IPS DF 4.7 (cell line): ENCODE results near the gene CEP152.

Experiments used
- DNase-seq: peaks from one replicate; pipeline ENCODE4 v3.0.0-alpha.2; 2013; ENCODE audit warnings: low spot score; ENCODE audit errors: extremely low read depth

Gene CEP152

GRCh38 chr15:48766196-48766595 lies 44.7 kb downstream of the CEP152 start:
- no peak for DNase-seq

GRCh38 chr15:48765022-48765421 lies 45.8 kb downstream of the CEP152 start:
- DNase-seq, result no peak

GRCh38 chr15:48761393-48762158 lies 49.3 kb downstream of the CEP152 start:
- DNase-seq, result no peak

GRCh38 chr15:48759921-48760320 lies 50.9 kb downstream of the CEP152 start:
- no peak for DNase-seq

GRCh38 chr15:48757661-48758060 lies 53.2 kb downstream of the CEP152 start:
- DNase-seq, result no peak

GRCh38 chr15:48754011-48754410 lies 56.9 kb downstream of the CEP152 start:
- no peak for DNase-seq

- DNase-seq, result no peak
Measured at GRCh38 chr15:48751595-48751994, 59.3 kb downstream of the CEP152 start.

- DNase-seq, result no peak
Measured at GRCh38 chr15:48748535-48748934, 62.3 kb downstream of the CEP152 start.

GRCh38 chr15:48733615-48734014 lies 77.3 kb downstream of the CEP152 start:
- DNase-seq, result no peak

- no peak for DNase-seq
Measured at GRCh38 chr15:48730506-48730905, 80.4 kb downstream of the CEP152 start.

- DNase-seq, result no peak
Measured at GRCh38 chr15:48723969-48724368, 86.9 kb downstream of the CEP152 start.

- no peak for DNase-seq
Measured at GRCh38 chr15:48722764-48723661, 87.9 kb downstream of the CEP152 start.

- no peak for DNase-seq
Measured at GRCh38 chr15:48721061-48721810, 89.6 kb downstream of the CEP152 start.

- no peak for DNase-seq
Measured at GRCh38 chr15:48720646-48721045, 90.2 kb downstream of the CEP152 start.

- DNase-seq, result no peak
Measured at GRCh38 chr15:48719668-48720067, 91.2 kb downstream of the CEP152 start.

- DNase-seq, result no peak
Measured at GRCh38 chr15:48718646-48719045, 92.2 kb downstream of the CEP152 start.

GRCh38 chr15:48717458-48717857 lies 93.4 kb downstream of the CEP152 start:
- DNase-seq, result no peak

GRCh38 chr15:48712546-48712945 lies 98.3 kb downstream of the CEP152 start:
- no peak for DNase-seq

- no peak for DNase-seq
Measured at GRCh38 chr15:48710952-48711495, 99.8 kb downstream of the CEP152 start.

- DNase-seq, result no peak
Measured at GRCh38 chr15:48708641-48709040, 102.2 kb downstream of the CEP152 start.

- DNase-seq, result no peak
Measured at GRCh38 chr15:48705381-48705780, 105.5 kb downstream of the CEP152 start.
